Subcutaneous adipose tissue (tissue), 4 donors: ENCODE measurements around the gene CLEC1B. TPM values are rescaled to one million over a fixed set of nuclear protein-coding genes. Genes with fewer than 3 reads are reported as not detected.

Experiments used
- CTCF ChIP-seq: fragments of 450-650 bp; IDR thresholded peaks from one replicate; pipeline ENCODE4 v1.5.1; 2016; ENCODE audit warnings: low read depth, mild to moderate bottlenecking, control low read depth, antibody characterized with exemption, moderate library complexity
- total RNA-seq, 4 donors: library from RNA; depleted of rRNA; stranded (reverse); fragments of >200 nt; gene quantifications; one replicate each; pipeline ENCODE4 v1.1.0, GENCODE V29; 2016

CLEC1B gene
- total RNA-seq, 4 donors from 2014 or later = not detected

DNA sequence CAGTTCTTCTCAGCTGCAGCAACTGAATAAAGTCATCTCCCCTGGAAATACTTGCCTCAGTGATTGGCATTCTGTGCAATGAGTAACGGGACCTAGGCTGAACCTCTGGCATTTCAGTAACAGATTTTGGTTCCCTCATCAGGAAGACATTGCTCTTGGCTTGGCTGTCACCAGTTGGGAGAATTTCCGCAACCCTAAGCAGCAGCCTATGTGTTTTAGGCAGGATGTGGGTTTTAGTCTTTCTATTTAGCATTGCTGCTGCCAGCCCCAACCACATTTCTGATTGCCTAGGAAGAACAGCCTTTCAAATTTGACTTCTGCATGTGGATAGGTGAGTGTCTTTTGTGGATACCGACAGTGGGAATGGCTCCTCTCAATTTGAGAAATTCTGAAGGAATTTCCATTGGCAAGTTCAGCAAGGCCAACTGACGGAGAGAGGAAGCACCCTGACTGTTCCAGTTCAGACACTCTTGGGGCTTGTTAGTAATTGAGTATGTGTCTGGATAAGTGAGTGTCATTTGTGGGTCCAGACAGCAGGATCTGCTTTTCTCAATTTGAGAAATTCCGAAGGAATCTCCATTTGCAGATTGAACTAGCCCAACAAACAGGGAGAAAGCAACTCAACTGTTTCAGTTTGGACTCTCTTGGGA, 47.8 kb downstream of the CLEC1B start:
- no peak for TF ChIP-seq CTCF

DNA sequence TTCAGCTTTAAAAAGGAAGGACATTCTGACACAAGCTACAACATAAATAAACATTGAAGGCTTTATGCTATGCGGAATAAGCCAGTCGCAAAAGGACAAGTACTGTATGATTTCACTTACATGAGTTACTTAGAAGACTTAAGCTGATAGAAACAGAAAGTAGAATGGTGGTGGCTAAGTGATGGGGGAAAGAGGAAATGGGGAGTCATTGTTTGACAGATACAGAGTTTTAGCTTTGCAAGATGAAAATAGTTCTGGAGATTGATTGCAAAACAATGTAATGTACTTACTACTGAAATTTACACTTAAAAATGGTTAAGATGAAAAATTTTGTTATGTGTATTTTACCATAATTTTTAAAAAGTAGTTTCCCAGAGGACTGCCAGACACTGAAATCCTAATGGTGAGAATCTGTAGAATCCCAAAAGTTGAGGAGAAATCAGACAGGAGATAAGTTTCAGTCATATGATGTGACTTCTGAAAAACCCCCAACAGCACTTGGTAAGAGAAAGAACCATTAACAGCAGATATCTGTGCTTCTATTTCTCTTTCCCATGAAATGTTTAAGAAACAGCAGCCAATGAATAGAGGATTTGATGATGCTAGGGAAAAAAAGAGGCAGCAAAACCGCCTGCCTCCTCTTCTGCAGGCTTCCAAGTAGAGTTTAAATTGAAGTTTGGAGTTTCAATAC, 50.2 kb downstream of the CLEC1B start:
- TF ChIP-seq CTCF = no peak

- TF ChIP-seq CTCF = no peak
Observed at GRCh38 chr12:9947674-9948073, 51.2 kb downstream of the CLEC1B start.

DNA sequence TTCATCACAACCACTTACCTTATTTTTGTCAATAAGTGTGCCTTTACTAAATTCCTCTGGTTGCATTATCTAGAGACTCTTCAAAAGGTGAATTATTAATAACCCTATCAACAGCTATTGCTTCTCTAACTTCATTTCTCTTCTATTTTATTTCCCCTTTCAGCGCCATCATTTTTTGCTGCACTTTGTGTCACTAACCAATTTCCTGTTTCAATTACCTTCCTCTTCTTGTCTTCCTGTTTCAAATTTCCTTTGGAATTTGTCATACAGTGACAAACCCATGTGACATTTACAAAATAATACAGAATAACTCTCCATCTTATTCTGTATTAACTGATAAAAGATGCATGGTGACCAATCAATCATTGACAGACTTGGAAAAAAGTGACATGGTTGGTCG, 54.5 kb downstream of the CLEC1B start:
- TF ChIP-seq CTCF = no peak

- no peak for TF ChIP-seq CTCF
Observed at GRCh38 chr12:9943240-9943639, 55.7 kb downstream of the CLEC1B start.

Other genes starting within 250 kb of the CLEC1B start
- gene CD69, start 238.2 kb downstream of the CLEC1B start, total RNA-seq = 10 to 100 TPM in 1 of 4 donors, 1 to 10 TPM in 2, not detected in 1; 5.4 to 14.8 (median 8.4) TPM
- gene KLRF1, start 171.6 kb downstream of the CLEC1B start, total RNA-seq = 1 to 10 TPM in 1 of 4 donors, under 1 TPM in 3; 0.44 to 3.4 (median 0.90) TPM
- 10 to 100 TPM; 14.5 to 56.3 (median 49.4) TPM for gene CLEC2B, start 129.8 kb downstream of the CLEC1B start, total RNA-seq
- gene KLRF2, start 117.6 kb downstream of the CLEC1B start, total RNA-seq = not detected
- not detected for gene CLEC2A, start 66.8 kb downstream of the CLEC1B start, total RNA-seq
- gene CLEC12A, start 27.7 kb downstream of the CLEC1B start, total RNA-seq = 10 to 100 TPM in 2 of 4 donors, 1 to 10 TPM in 1, not detected in 1; 2.4 to 12.9 (median 12.2) TPM
- gene CLEC12B, start 11.5 kb upstream of the CLEC1B start, total RNA-seq = 1 to 10 TPM in 1 of 4 donors, under 1 TPM in 1, not detected in 2; 0.51 to 9.8 TPM
- gene CLEC9A, start 31.6 kb upstream of the CLEC1B start, total RNA-seq = not detected
- gene CLEC1A, start 99.9 kb upstream of the CLEC1B start, total RNA-seq = 10 to 100 TPM in 2 of 4 donors, 1 to 10 TPM in 2; 2.9 to 10.7 (median 7.2) TPM
- 10 to 100 TPM; 14.7 to 87.5 (median 23.0) TPM for gene CLEC7A, start 131.1 kb upstream of the CLEC1B start, total RNA-seq
- gene OLR1, start 173.0 kb upstream of the CLEC1B start, total RNA-seq = 1 to 10 TPM in 2 of 4 donors, under 1 TPM in 1, not detected in 1; 0.88 to 8.7 (median 3.3) TPM
- gene TMEM52B, start 179.9 kb upstream of the CLEC1B start, total RNA-seq = under 1 TPM in 1 of 4 donors, not detected in 3; 0.85 TPM
- gene GABARAPL1, start 213.8 kb upstream of the CLEC1B start, total RNA-seq = 100 to 1,000 TPM; 187 to 200 (median 190) TPM